ENCODE data around the gene ATP6V0E1.

- TF ChIP-seq CTCF (IDR thresholded peaks at IDR 0.05; ENCODE audit: poor library complexity, severe bottlenecking): no peak
- TF ChIP-seq POLR2AphosphoS5 (IDR thresholded peaks at IDR 0.05): no peak
- TF ChIP-seq TAF1 (IDR thresholded peaks at IDR 0.05; ENCODE audit: low read depth): no peak
- TF ChIP-seq MXI1 (conservative IDR thresholded peaks at IDR 0.05; ENCODE audit: poor library complexity, severe bottlenecking): no peak
- TF ChIP-seq REST (IDR thresholded peaks at IDR 0.05; ENCODE audit: borderline replicate concordance): no peak
- no peak for TF ChIP-seq EP300 (conservative IDR thresholded peaks at IDR 0.05; ENCODE audit: poor library complexity, severe bottlenecking)
- TF ChIP-seq EZH2 (IDR thresholded peaks at IDR 0.05; ENCODE audit: borderline replicate concordance, insufficient read depth, low read length, poor library complexity, severe bottlenecking): no peak
- TF ChIP-seq RAD21 (conservative IDR thresholded peaks at IDR 0.05): no peak
Observed at GRCh38 chr5:173003360-173003759, 19.8 kb downstream of the ATP6V0E1 start.
